T47D (cell line): Measurements from ENCODE around the gene HAGHL.

Experiments
- DNase-seq, 2 experiments: peaks; one replicate each; pipeline versions ENCODE4 v3.0.0 to v3.0.0-alpha.2; 2011 to 2012; ENCODE audit warnings: low read depth in 1 of 2, low spot score in 1 of 2
- JUND ChIP-seq: IDR thresholded peaks from 2 replicates; pipeline ENCODE4 v1.6.1; 2012; ENCODE audit warnings: low read depth
- in situ Hi-C: cut with HindIII; loops from 2 replicates; pipeline ENCODE4 v1.10.0; 2016; ENCODE audit warnings: low sequenced_read_pairs, low pct_unique_long_range_greater_than_20kb

HAGHL gene

DNA sequence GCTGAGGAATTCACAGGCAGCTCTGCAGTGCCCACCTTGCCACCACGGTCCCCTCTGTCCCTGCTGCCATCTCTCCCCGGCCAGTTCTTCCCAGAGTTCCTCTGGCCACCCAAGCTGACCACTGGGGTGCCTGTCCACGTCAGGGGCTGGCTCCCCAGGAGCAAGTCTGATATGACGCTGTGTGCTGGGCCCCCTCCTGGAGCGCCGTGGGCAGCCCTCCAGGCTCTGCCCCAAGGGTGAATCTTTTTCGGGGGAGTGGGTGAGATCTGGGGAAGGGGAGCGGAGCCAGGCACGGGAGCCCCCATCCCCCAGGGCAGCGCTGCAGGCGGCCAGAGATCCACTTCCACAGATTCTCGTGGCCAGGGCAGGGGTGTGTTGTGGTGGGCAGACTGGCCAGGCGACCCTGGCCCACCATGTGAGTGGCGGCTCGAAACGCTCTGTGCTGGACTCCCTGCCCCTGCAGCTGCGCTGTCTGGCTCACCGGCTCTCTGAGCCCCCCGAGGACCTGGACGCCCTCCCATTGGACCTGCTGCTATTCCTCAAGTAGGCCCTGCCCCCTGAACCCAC is 37.4 kb downstream of the HAGHL start:
- no peak for DNase-seq
- no peak for TF ChIP-seq JUND
- in situ Hi-C loops: no loop called here

DNA sequence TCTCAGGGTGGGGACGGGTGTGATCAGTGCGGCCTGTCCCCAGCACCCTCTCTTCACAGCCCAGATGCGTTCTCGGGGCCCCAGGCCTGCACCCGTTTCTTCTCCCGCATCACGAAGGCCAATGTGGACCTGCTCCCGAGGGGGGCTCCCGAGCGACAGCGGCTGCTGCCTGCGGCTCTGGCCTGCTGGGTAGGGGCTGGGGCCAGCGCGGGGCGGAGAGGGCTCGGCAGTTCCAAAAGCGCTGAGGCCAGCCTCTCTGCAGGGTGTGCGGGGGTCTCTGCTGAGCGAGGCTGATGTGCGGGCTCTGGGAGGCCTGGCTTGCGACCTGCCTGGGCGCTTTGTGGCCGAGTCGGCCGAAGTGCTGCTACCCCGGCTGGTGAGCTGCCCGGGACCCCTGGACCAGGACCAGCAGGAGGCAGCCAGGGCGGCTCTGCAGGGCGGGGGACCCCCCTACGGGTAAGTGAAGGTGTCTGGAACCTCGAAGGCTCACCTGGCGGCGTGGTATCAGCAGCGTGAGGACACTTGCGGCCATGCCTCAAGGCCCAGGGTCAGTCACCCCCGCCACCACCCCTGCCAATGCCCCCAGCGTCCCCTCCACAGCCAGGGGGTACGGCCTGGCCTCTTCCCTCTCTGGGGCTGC is 38.1 kb downstream of the HAGHL start:
- no peak for TF ChIP-seq JUND
- in situ Hi-C loops: no loop called here
- no peak for DNase-seq

DNA sequence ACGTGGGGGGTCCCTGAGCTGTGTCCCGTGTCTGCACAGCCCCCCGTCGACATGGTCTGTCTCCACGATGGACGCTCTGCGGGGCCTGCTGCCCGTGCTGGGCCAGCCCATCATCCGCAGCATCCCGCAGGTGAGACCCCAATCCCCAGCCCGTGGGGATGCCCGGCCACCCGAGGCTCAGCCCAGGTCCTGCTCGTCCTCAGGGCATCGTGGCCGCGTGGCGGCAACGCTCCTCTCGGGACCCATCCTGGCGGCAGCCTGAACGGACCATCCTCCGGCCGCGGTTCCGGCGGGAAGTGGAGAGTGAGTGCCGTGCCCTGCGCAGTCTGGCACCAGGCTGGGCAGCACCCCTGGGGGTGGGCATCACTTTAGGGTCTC is 38.6 kb downstream of the HAGHL start:
- DNase-seq: no peak
- in situ Hi-C loops: no loop called here
- no peak for TF ChIP-seq JUND

DNA sequence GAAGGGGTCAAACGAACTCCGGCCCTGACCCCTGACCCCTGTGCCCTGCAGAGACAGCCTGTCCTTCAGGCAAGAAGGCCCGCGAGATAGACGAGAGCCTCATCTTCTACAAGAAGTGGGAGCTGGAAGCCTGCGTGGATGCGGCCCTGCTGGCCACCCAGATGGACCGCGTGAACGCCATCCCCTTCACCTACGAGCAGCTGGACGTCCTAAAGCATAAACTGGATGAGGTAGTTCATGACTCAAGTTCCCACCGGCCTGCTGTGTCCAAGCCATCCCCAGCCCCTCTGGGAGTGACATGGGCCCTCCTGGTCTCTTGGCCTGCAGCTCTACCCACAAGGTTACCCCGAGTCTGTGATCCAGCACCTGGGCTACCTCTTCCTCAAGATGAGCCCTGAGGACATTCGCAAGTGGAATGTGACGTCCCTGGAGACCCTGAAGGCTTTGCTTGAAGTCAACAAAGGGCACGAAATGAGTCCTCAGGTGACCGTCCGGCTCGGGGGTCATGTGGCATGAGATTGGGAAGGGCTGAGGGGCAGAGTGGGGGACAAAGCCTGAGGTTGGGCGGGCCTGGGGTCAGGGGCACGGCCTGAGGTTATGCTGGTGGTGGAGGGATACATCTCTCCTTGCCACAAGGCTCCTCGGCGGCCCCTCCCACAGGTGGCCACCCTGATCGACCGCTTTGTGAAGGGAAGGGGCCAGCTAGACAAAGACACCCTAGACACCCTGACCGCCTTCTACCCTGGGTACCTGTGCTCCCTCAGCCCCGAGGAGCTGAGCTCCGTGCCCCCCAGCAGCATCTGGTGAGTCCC is 39.3 kb downstream of the HAGHL start:
- no peak for DNase-seq
- TF ChIP-seq JUND: no peak
- in situ Hi-C loops: no loop called here

DNA sequence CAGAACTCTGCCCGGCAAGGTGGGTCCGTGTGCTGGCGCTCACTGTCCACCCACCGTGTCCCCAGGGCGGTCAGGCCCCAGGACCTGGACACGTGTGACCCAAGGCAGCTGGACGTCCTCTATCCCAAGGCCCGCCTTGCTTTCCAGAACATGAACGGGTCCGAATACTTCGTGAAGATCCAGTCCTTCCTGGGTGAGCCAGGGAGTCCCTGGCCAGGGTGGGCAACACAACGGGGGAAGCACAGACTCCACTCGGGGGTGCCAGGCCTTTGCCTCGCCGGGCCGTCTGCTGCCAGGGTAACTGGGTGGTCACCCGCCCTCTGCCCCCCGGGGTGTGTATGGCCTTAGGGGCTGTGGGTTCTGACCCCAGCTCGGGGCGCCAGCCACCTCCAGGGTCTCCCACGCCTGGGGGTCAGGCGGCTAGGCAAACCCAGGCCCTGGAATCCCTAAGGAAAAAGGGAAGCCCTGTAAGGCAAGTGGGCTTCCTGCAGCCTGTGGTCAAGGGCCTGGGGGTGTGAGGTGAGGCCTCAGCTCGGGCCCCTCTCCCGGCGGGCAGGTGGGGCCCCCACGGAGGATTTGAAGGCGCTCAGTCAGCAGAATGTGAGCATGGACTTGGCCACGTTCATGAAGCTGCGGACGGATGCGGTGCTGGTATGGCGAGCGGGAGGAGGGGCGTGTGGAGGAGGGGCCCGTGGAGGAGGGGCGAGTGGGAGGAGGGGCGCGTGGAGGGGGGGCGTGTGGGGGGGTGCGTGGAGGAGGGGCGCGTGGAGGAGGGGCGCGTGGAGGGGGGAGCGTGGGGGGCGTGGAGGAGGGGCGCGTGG is 40.1 kb downstream of the HAGHL start:
- TF ChIP-seq JUND: no peak
- DNase-seq: no peak
- in situ Hi-C loops: no loop called here

DNA sequence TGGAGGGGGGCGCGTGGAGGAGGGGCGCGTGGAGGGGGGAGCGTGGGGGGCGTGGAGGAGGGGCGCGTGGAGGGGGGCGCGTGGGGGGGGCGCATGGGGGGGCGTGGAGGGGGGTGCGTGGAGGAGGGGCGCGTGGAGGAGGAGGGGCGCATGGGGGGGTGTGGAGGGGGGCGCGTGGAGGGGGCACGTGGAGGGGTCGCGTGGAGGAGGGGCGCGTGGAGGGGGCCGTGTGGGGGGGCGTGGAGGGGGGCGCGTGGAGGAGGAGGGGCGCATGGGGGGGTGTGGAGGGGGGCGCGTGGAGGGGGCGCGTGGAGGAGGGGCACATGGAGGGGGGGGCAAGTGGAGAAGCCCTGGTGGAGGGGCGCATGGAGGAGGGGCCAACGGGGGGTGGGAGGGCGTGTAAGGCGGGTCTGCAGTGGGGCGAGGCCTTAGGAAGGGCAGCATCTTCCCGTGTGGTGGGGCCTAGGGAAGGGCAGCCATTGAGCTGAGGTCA is 40.9 kb downstream of the HAGHL start:
- TF ChIP-seq JUND: no peak
- no peak for DNase-seq
- in situ Hi-C loops: no loop called here

DNA sequence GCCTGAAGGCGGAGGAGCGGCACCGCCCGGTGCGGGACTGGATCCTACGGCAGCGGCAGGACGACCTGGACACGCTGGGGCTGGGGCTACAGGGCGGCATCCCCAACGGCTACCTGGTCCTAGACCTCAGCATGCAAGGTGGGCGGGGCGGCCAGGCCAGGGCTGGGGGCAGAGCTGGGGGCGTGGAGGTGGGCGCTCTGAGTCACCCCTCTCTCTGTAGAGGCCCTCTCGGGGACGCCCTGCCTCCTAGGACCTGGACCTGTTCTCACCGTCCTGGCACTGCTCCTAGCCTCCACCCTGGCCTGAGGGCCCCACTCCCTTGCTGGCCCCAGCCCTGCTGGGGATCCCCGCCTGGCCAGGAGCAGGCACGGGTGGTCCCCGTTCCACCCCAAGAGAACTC is 41.5 kb downstream of the HAGHL start:
- in situ Hi-C loops: no loop called here
- no peak for DNase-seq
- TF ChIP-seq JUND: no peak

DNA sequence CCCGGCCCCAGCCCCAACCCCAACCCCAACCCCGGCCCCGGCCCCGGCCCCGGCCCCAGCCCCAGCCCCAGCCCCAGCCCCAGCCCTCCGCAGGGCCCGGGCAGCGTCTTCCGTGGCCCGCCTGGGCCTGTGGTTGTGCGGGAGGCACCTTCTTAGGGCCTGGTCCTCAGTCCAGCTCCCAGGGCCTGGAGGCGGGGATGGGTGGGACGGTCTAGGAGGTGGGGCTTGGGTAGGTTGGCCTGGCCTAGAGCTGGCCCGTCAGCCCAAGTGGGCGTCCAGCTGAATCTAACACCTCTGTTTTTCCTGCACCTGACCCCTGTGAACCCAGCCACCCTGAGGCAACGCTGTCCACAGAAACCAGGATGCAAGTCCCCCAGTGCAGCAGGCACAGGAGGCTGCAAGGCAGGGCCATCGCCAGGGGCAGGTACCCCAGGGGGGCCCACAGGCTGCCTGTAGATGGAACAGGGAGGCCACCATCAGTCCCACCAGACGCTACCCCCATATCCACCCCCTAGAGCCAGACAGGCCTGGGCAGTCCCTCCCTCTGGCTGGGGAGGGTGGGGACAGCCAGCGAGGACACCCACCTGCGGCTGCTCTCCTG is 42.4 kb downstream of the HAGHL start:
- in situ Hi-C loops: no loop called here
- no peak for TF ChIP-seq JUND
- no peak for DNase-seq

DNA sequence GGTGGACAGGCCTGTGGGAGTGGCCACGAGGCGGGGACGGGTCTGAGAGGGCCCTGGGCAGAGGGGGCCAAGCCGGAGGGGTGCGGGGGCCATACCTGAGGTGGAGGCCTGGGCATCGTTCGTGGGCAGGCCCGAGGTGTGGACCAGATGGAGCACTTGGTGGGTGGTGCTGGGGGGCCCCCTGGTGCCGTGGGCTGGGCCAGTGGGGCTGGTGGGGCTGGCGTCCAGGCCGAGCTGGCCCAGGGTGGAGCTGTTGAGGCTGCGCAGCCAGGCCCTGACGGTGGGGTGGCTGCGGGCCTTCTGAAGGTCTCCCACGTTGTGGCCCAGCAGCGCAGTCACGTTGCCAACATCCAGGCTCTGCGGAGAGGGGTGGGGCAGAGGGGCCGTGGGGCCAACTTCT is 43.0 kb downstream of the HAGHL start:
- no peak for TF ChIP-seq JUND
- in situ Hi-C loops: no loop called here
- no peak for DNase-seq

DNA sequence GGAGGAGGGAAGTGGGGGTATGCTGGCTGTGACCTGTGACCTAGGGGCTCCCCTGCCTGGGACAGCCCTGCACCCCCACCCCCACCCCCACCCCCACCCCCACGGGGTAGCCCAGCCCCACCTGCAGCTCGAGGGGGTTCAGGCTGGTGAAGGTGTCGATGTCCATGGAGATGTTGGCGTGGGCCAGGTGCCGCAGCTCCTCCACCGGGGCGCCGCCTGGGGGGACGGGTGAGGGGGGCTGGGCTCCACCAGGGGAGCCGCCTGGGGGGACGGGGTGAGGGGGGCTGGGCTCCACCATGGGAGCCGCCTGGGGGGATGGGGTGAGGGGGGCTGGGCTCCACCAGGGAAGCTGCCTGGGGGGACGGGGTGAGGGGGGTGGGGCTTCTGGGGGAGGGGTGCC is 43.5 kb downstream of the HAGHL start:
- no peak for TF ChIP-seq JUND
- no peak for DNase-seq
- in situ Hi-C loops: no loop called here

DNA sequence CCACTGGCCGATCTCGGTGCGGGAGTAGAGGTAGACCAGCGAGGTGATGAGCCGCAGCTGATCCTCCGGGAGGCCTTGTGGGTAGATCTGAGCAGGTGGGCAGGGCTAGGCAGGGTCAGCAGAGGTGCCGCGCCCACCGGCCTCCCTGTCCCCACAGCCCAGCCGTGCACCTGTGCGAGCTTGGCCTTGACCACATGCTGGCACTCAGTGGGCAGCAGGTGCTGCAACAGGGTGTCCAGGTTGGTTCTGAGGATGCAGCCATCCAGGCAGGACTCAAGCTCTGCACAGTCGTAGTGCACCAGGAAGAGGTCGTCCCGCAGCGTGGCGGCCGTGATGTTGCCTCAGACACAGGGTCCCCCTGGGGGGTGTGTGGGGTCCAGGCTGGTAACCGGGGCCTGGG is 46.1 kb downstream of the HAGHL start:
- in situ Hi-C loops: no loop called here

DNA sequence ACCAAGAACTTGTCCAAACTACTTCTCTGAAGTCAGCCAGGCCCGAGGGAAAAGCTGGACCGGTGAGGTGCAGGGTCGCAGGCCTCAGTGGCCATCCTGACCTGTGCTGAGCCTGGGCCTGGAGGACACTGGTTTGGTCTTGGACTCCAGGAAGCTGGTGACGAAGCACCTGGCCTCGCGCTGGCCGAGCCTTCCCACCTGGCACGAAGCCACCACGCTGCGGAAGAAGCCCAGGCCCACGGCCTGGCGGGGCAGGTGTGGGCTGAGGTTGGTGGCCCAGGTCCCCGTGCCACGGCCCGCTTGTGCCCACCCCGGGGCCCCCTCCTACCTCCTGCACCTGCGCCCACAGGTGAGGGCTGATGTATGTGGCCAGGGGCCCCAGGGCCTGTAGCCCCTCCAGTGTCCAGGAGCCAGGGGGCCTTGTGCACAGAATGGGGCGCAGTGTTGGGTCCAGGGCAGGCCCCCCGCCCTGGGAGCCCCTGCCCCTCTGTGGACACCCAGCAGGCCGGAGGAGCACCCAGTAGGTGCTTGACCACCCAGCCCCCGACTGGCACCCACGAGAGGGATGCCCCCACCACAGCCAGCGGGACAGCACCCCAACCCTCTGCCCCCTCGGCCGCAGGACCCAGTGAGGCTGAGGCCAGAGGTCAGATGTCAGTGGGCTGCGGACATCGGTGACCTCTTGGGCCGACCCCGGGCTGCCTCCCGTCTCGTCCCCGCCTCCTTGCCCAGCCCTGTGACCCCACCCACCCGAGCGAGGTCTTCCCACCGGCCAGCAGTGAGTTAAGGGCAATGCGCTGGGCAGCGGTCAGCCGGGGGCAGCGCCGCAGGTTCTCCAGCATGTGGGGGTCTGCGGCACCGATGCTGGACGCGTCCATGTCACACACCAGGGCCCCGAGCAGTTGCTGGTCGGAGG is 47.4 kb downstream of the HAGHL start:
- no peak for TF ChIP-seq JUND
- in situ Hi-C loops: no loop called here
- no peak for DNase-seq

More for the DNA sequence above, 46.1 kb downstream of the HAGHL start:
- no peak for DNase-seq
- no peak for TF ChIP-seq JUND
